Fibroblast of skin of left quadriceps (primary cell): ENCODE data around the gene KRT12.
"Not testable (repeated sequence)": the region's sequence is repeated elsewhere in the genome, so short reads cannot be mapped to it uniquely, and the experiment has no call there.

Experiments used
- DNase-seq, 2 experiments: peaks; one replicate each; pipeline ENCODE4 v3.0.0-alpha.2; 2013; ENCODE audit warnings: low read depth in 2 of 2

The KRT12 gene

DNA sequence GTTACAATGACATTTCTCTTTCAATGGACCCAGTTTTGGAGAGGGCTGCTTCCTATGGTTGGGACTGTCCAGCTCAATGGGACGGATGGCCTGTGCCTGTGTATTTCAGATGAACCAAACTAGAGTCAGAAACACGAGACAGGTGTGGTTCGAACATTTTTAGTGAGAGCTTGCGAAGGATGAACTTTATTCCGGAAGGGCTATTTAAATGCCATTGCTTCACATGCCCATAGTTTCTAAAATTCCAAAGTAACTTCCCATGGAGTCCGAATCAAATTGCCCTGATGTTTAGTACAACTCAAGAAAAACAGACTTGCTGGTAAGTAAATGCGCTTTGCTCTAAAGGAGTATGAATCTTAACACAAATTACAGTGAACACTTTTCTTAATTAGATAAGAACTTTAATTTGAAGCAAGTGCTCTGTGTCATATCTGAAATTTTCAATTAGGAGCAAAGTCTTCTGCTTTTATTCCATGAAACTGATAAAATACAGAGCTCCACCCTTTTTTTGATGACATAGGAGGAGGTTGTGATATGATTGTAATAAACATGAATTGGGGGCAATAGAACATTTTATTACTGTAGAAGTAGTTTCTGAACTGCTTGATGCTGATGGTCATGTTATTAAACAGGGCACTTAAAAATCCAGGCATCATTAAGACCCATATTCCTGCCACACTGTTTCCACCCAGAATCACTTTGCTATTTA is 16.8 kb upstream of the KRT12 start:
- no peak for DNase-seq

DNA sequence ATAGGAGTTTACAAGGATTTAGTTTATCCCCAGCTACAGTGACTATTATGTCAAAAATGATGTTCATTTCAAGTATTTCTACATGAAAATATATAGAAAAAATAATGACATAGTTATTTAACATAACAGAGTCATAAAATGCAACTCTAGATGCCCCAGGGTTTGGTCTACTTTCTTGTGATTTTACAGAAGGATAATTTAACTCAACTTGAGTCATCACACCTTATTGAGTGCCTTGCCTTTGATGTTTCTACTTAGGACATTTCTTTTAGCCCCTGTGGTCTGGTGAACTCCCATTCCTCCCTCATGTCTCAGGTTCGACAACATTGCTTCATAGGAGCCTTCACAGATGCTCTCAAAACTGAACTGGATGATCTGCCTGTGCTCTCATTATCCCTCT is 16.0 kb upstream of the KRT12 start:
- DNase-seq, result no peak

DNA sequence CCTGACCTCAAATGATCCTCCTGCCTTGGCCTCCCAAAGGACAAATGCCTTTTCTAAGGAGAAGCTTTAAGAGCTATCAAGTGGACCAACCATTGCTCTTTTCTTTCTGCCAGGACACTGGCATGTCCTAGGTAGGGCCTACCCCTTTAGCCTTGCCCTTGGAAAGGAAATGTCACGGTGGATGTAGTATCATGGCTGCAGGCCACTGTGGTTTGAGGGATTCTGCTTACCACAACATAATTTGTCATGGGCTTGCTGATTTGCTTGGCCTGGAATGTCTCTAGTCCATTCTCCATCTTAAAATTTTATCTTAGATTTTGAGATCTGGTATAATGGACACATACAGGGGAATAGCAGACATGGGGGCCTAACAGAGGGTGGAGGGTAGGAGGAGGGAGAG is 12.0 kb upstream of the KRT12 start:
- no peak for DNase-seq

DNA sequence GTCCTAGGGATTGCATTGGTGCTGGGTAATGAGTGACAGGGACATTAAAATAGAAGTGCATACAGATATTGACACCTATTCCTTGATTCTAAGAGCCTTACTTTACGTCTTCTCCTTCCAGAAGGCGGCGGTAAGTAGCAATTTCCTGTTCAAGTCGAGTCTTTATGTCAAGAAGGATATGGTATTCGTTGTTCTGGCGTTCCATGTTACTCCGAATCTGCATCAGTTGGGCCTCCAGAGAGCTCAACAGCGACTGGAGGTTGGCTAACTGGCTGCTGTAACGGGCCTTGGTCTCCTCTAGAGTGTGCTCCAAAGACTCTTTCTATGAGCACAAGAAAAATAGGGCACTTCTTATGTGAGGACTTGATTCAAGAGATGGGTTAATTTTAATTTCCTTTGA is 11.0 kb upstream of the KRT12 start:
- DNase-seq, result no peak

DNA sequence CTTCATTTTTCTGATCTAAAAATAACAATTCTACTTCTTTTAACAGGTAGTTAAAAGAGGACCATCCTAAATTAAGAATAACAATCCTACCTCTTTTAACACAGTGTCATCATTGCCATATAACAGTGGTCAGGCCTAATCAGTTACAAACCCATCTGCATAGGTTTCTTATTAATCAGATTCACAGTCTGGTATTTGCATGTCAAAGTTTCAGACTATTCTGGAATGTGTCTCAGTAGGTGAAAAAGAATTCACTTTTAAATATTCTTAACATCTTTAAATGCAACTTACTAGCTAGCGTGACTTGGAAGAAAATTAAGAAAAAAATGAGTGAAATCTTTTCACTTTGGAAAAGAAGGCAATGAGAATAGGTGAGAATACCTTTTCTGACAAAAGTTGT is 6.8 kb upstream of the KRT12 start:
- no peak for DNase-seq

DNA sequence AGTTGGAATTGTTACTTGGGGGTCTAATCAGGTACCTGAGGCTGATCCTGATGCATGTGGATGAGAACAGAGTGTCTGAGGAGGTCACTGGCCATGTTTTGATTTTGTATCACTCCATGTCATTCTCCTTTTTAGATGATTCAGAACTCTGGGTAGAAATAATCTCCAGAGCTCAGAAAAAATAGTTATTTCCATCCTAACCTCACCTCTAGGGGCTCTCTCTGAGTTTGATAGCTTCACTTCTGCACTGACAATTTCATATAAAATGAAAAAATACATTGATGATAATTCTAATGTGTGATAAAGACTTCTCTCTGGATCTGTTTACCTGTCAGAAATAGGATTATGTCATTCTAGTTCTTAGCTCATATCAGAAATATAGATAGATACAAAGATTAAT is 6.2 kb upstream of the KRT12 start:
- DNase-seq, result no peak

DNA sequence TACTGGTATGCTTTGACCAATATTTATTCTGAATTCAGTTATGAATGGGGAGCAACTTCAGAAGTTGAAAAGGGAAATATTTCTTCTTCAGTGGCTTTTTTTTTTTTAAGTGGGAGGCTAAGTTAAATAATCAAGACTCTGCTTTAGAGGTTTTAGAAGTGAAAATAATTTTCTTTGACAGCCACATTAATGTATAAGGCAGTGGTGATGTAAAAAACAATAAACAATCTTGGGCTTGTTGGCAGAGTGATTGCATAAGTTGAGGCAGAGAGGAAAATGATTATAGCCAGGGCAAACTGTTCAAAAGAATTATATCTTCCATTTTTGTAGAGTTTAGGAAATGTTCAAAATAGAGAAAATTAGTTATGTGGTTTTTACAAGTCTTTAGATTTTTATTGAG is 5.4 kb upstream of the KRT12 start:
- DNase-seq, result no peak

DNA sequence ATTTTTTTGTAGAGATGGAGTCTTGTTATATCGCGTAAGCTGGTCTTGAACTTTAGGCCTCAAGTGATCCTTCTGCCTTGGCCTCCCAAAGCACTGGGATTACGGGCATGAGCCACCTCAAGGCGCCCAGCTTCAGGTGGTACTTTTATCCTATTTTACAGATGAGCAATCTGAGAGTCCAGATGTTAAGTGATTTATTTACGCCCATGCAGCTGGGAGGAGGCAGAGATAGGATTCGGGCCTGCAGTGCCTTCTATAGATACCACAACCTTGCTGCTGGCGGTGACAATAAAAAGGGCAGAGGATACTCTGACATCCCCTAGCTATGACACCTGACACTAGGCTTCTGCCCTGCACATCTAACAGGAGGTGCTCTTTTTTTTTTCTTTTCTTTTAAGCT is 4.3 kb upstream of the KRT12 start:
- no peak for DNase-seq

DNA sequence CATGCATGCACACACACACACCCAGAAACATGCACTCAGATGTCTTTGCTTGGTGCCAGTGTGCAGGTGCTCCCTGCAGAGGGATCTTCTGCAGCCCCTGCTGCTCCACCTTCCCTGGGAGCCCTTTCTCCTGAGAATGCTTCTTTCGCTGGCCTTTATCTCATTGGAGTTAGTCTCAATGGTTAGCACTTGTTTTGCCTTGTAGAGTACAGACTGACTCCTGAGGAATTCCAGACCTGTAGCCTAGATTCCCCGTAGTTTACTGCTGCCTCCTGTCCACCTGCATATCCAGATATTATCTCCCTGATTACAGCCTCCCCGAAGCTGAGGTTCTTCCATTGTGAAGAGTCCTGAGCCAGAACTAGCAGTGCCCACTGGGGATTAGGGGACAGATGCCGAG is 3.1 kb upstream of the KRT12 start:
- DNase-seq, result no peak

DNA sequence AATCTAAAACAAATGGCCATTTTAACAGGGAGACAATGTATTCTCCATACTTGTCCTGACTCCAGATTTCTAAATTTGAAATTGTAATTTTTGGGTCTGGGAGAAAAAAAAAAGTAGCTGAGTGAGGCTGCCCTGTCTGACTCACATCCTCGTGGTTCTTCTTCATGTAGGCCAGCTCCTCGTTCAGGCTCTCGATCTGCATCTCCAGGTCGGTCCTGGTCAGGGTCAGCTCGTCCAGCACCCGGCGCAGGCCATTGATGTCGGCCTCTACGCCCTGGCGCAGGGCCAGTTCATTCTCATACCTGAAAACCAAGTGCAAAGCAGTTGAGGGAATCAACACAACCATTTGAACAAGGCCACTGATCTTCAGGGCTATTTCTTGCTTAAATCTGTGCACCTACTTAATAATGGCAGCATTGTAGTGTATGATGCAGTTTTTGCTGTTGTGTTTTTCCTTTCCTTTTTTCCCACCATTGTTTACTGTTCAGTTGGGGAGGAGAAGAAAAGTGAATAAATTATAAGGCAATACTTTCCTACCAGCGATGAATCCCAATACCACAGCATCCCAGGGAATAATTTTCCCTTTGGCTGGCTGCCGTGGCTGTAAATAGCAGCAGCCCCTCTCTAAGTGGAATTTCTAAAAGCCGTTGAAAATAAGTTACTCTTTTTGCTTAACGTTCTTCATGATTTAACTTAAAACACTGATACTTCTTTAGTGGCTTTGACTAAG is 2.2 kb downstream of the KRT12 start:
- DNase-seq, result no peak

DNA sequence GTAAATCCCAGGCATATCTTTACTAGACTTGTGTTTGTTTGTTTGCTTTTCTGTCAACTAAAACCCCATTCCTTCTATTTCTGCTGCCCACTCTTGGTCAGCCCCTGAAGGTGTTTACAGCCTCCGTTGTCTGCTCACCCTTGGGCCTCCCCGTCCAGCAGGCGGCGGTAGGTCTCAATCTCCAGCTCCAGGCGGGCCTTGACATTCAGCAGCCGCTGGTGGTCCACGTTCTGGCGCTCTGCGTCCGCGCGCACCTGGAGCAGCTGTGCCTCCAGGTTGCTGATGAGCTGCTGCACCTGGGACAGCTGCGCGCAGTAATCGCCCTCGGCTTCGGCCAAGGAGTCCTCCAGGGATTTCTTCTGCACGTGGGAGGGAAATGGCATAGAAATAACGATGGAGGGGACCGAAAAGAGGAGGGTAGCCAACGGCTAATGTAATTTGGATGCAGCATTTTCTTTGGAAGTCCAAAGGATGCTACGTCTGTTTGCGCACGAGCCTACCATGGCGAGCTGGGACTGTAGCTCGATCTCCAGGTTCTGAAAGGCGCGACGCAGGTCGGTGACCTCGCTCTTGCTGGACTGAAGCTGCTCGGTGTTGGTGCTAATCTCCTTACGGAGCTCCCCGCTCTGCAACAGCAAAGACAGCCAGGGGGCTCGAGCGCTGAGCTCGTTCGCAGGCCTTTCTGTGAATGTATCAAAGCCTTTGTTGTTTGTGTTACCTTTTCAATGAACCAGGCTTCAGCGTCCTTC is 3.9 kb downstream of the KRT12 start:
- no peak for DNase-seq

DNA sequence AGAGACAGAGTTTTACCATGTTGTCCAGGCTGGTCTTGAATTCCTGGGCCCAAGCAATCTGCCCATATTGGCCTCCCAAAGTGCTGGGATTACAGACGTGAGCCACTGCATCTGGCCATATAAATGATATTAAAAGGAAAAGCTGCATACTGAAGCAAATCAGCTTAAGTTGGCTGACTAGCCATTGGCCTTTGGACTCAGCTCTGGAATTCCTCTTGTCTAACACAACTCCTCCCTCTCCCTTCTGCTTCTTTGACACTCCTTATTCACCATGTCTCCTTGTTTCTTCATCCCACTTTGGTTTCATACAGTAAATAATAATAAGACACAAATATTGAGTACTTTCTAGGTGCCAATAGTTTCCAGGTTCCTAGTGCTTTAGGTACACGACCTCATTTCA is 7.5 kb downstream of the KRT12 start:
- no peak for DNase-seq

DNA sequence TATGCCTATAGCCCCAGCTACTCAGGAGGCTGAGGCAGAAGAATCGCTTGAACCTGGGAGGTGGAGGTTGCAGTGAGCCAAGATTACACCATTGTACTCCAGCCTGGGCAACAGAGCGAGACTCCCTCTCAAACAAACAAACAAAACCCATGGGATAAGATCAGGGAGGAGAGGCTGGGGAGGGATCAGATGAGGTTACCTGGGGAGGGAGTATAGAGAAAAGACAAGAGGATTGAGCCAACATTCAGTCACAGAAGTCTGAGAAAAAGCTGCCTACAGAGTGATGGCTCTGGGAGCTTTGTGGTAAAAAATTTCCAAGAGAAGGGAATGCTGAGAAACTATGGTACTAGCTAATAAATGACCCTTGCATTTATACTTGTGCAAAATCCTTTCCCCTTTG is 8.4 kb downstream of the KRT12 start:
- DNase-seq, result not testable (repeated sequence)

DNA sequence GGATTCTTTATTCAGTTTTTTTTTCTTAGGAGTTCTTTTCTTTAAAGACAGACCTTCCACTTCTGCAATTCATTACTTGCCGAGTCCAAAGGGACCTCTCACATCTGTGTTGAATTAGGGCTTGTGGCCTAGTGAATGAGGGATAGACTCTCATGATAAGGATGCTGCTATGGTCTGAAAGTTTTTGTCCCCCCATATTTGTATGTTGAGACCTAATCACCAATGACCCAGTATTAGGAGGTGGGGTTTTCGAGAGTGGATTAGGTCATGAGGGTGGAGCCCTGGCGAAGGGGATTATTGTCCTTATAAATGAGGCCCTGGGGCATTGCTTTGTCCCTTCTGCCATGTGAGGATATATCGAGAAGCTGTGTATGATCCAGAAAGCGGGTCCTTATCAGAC is 9.5 kb downstream of the KRT12 start:
- DNase-seq, result peak; percentile 66 to 72

DNA sequence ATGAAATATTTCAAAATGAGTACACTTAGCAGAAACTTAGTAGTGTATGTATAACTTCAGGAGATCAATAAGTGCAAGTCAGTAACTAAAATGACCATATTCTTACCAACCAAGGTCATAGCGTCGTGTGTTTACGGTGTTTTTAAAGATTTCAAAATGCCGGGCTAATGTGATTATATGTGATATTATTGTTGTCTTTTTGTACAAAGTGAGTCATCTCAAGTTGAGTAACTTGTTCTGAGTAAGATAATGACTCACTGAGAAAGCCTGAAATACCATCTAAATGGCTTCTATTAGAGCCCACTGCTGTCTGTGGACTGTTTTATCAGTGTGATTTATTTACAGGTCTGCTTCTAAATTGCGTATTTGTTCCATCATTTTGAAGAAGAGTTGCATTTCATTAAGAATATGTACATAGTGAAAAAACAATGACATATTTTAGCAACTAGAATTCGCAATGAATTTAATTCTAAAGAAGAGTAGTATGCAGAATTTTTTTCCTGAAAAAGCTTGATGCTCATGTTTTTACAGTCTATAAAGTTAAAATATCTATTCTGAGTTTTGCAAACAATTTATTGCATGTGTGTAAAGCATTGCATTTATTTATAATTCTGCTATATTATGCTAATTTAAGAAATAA is 12.7 kb downstream of the KRT12 start:
- DNase-seq, result peak; percentile 80 to 81

DNA sequence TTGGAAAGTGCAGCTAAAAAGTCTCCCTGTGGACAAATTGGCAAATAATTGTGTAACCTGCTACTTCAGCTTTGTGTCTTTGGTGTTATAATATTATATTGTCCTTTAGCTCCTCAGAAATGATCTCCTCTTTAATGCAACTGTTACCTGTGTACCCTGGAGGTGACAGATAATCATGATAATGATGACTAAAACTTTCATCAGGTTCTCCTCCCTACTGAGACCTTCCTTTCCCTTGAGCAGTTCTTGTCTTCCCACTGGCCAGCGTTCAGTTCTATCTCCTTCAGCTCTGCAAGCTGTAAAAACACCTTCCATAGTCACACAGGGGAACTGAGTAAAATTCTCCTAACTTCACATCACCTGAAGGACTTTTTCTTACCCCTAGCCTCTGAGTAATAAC is 14.7 kb downstream of the KRT12 start:
- DNase-seq, result no peak

DNA sequence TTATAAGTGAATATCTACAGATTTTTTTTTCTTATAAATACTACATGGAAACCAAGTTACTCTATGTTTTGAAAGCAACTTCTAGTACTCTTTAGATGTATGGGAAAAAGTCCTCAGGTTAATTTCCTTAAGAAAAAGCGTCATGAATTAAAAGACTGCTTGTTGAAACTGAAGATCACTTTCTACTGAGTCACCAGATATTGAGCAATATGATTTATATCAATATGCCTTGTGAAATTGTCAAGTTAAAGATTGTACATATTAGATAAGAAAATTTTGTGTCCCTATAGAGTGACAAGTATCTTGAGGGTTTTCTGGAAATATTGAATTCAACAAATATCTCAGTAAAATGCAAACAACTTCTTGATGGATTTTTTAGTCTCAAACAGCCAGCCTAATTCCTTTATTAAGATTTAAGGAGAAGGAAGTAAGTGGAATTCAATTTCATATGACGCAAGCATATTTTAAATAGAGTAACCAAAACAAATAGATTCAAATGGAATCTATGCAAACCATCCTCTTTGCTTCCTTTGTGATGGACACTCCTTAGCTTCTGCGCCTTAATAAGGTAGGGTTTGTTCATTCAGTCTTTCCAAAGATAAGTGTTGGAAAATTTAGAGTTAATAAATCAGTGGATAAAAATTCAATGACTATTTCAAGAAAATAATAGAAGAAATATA is 16.6 kb downstream of the KRT12 start:
- DNase-seq, result no peak

DNA sequence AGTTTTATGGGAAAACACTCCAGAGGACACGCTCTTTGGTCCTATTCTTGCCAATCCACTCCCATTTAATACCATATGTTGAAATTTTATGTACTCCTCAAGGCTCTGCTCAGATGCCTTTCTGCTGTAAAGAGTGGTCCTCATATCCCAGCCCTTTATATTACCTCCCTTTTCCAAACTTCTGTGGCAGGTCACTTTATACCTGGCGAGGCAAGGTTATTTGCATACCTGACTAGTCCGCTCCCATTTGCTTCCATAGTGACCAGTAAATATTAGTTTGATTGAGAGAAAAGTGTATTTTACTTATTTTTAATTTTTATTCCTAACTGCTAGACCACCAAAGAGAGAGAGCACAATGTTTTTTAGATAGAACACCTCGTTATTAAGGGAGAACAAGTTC is 17.3 kb downstream of the KRT12 start:
- DNase-seq, result no peak

DNA sequence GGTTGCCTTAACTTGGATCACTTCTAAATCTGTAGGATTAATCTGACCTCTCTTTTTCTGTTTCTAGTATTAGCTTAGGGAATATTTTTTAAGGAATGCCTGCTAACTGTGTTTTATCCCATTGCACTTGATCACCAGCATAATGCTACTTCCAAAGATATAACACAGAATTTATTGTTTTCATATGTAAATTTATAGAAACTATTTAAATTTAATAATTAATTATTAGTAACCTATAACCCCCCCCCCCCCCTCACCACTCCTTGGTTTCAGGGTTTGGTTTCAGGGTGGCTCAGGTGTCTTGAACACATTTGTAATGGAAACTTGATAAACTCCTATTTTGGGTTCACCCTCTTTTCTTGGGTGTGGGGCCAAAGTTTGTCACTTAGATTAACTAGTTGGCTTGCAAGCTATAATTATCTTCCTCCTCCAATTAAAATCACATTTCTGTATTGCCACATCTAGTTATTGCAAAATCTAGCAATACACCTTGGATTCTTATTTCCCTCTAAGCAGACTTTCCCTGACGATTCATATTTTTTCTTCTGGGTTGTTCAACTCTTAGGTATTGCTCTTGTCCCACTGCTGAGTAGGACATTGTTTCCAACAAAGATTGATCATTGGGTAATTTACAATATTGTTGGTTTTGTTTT is 18.3 kb downstream of the KRT12 start:
- DNase-seq, result no peak

DNA sequence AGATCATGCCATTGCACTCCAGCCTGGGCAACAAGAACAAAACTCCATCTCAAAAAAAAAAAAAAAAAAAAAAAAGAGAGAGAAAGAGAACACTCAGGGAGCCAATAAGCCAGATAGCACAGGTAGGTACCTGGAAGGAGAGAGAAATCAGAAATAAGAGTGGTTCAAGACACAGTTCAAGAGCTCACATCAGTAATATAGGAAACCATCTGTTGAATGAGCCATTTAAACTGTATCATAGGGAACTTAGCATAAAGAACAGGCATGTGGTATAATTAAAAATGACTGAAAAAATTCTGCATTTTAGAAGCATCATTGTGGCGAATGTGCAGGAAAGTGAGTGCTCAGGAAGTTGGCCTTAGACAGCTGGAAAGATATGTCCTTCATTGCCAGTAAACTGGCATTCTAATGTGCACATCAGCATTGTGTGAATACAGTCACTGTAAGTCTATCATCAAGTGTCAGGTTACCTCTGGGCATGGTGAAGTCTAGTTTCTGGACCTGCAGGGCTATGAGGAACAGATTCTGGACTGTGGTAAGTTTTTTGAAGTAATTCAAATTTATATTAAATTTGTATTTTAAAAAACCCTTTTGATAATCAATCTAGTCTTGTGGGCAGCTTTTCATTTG is 20.4 kb downstream of the KRT12 start:
- no peak for DNase-seq

DNA sequence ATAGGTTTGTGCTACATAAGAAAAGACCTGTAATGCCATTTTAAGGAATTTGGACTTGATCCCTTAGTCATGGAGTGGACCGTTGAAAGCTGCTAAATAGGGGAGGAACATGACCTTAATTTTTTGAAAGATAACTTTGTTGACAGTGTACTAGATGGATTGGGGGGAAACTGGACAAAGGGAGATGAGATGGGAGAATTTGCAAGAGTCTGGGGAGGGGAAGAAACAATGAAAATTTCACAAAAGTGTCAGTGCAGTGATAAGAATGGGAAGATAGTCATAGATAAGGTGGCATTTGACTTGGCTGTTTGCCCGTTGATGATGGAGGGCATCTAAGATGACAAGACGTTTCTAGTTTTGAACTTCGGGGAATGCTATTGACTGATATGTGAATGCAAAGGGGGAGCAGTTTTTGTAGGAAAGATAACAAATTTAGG is 22.3 kb downstream of the KRT12 start:
- no peak for DNase-seq
